Thyroid gland (tissue), 4 donors: ENCODE data around the gene NUB1.

ENCODE experiments used
- POLR2A ChIP-seq, 2 donors: fragments of 450-650 bp; IDR thresholded peaks; one replicate each; pipeline ENCODE4 v1.6.1; 2017; ENCODE audit warnings: antibody characterized with exemption in 2 of 2, mild to moderate bottlenecking in 2 of 2, moderate library complexity in 1 of 2
- TF ChIP-seq, protein P1 (sequence below), 6 experiments: fragments of 200-600 bp in 3 of 6; fragments of 450-650 bp in 3 of 6; sonication (generic) in 3 of 6; IDR thresholded peaks; one replicate each; pipeline ENCODE4 v1.5.1; 2016 to 2019; ENCODE audit warnings: antibody characterized with exemption in 6 of 6, mild to moderate bottlenecking in 2 of 6, inconsistent platforms in 1 of 6, moderate library complexity in 1 of 6

DNA sequence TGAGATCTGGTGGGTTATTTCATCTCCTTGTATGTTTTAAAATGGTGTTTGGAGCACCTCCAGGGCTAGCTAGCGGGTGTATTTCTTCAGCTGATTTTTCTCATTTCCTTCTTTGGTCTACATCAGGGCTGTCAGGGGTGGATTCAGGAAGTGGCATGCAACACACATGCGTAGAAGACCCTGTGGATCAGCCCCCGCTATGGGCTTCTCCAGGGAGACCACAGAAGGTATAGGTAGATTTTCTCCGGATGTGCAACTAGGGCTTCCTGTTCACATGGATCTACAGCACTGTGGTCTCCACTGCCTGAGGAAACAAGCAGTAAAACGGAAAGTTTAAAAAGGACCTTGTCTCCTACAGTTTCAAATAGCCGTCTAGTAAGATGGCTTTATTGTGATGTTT, 10.4 kb downstream of the NUB1 start:
- no peak for TF ChIP-seq POLR2A (IDR thresholded peaks at IDR 0.05)
- TF ChIP-seq, protein P1, sequence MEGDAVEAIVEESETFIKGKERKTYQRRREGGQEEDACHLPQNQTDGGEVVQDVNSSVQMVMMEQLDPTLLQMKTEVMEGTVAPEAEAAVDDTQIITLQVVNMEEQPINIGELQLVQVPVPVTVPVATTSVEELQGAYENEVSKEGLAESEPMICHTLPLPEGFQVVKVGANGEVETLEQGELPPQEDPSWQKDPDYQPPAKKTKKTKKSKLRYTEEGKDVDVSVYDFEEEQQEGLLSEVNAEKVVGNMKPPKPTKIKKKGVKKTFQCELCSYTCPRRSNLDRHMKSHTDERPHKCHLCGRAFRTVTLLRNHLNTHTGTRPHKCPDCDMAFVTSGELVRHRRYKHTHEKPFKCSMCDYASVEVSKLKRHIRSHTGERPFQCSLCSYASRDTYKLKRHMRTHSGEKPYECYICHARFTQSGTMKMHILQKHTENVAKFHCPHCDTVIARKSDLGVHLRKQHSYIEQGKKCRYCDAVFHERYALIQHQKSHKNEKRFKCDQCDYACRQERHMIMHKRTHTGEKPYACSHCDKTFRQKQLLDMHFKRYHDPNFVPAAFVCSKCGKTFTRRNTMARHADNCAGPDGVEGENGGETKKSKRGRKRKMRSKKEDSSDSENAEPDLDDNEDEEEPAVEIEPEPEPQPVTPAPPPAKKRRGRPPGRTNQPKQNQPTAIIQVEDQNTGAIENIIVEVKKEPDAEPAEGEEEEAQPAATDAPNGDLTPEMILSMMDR (IDR thresholded peaks at IDR 0.05), result no peak
